Measurements from ENCODE around the gene RHOH. TPM values are rescaled to one million over a fixed set of nuclear protein-coding genes. Genes with fewer than 3 reads are reported as not detected.

Gene RHOH
- total RNA-seq, 1 donor from 2014 or later: not detected

DNA sequence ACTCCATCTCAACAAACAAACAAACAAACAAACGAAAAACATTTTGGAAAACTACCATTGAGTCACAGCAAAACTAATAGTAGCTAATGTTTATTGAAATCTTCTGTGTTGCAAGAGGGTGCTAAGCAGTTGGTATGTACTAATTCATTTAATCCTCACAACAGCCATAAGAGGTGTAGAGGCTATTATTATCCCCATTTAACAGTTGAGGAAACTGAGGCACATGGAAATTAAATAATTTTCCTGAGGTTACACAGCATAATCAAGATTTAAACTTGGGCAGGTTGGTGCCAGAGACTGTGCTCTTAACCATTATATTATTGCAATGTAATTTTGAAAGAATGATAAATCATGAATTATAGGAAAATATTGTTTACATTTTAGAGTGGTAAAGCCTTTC is 17.5 kb upstream of the RHOH start:
- H3K36me3 Mint-ChIP-seq (ENCODE audit: unreplicated experiment): no peaks in the 10 kb centered on the region
- DNase-seq (ENCODE audit: extremely low spot score, unreplicated experiment): no peak
- no peak overlapping the region for H3K4me3 Mint-ChIP-seq (ENCODE audit: unreplicated experiment)
- TF ChIP-seq, protein P1, sequence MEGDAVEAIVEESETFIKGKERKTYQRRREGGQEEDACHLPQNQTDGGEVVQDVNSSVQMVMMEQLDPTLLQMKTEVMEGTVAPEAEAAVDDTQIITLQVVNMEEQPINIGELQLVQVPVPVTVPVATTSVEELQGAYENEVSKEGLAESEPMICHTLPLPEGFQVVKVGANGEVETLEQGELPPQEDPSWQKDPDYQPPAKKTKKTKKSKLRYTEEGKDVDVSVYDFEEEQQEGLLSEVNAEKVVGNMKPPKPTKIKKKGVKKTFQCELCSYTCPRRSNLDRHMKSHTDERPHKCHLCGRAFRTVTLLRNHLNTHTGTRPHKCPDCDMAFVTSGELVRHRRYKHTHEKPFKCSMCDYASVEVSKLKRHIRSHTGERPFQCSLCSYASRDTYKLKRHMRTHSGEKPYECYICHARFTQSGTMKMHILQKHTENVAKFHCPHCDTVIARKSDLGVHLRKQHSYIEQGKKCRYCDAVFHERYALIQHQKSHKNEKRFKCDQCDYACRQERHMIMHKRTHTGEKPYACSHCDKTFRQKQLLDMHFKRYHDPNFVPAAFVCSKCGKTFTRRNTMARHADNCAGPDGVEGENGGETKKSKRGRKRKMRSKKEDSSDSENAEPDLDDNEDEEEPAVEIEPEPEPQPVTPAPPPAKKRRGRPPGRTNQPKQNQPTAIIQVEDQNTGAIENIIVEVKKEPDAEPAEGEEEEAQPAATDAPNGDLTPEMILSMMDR (IDR thresholded peaks at IDR 0.05): no peak
- no peaks in the 10 kb centered on the region for H3K27me3 Mint-ChIP-seq (ENCODE audit: unreplicated experiment)
- H3K4me1 Mint-ChIP-seq (ENCODE audit: unreplicated experiment): peaks cover 3% of the 10 kb centered on the region
- H3K27ac Mint-ChIP-seq (ENCODE audit: unreplicated experiment): no peak overlapping the region
- H3K9me3 Mint-ChIP-seq (ENCODE audit: unreplicated experiment): peaks cover 3% of the 10 kb centered on the region

DNA sequence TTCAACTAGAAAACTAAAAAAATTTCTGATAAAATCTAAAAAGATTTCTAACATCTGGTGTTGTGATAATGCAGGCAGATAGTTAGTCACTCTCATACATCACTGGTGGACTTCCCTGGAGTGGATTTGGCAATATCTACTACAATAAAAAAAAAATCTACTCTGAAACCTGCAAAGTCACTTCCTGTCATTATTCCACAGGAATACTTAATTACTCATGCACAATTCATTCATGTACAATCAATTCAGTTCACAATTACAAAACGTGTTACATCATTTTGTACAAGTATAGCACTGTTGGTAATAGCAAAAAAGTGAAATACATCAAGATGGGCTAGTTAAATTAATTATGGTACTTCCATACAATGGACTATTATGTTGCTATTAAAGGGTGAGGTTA is 16.5 kb upstream of the RHOH start:
- Mint-ChIP-seq H3K36me3 (ENCODE audit: unreplicated experiment) (no peaks in the 10 kb centered on the region), H3K4me1 (ENCODE audit: unreplicated experiment) (peaks cover 3% of the 10 kb centered on the region), H3K27ac (ENCODE audit: unreplicated experiment) (no peak overlapping the region), H3K9me3 (ENCODE audit: unreplicated experiment) (peaks cover 3% of the 10 kb centered on the region), H3K27me3 (ENCODE audit: unreplicated experiment) (no peaks in the 10 kb centered on the region), H3K4me3 (ENCODE audit: unreplicated experiment) (no peak overlapping the region)
- DNase-seq (ENCODE audit: extremely low spot score, unreplicated experiment): no peak
- TF ChIP-seq, protein P1 (IDR thresholded peaks at IDR 0.05): no peak

DNA sequence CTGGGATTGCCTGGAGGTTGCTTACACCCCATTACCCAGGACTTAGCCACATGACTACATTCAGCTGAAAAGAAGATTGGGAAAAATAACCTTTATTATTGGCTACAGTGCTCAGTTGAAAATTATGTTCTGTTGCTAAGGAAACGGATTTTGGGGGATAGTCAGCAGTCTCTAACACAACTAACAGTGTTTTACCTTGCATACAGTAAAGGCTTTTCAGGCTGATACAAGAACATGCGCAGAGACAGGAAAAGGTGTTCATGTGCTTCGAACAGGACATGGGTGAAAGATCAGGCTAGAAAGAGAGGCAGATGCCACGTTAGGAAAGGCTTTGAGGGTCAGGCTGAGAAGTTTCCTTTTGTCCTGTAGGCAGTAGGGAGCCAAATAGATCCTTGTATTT is 14.8 kb upstream of the RHOH start:
- TF ChIP-seq, protein P1 (IDR thresholded peaks at IDR 0.05): no peak
- peaks cover 12% of the 10 kb centered on the region for H3K4me1 Mint-ChIP-seq (ENCODE audit: unreplicated experiment)
- H3K9me3 Mint-ChIP-seq (ENCODE audit: unreplicated experiment): peaks cover 3% of the 10 kb centered on the region
- no peak for DNase-seq (ENCODE audit: extremely low spot score, unreplicated experiment)
- no peak overlapping the region for H3K4me3 Mint-ChIP-seq (ENCODE audit: unreplicated experiment)
- H3K27ac Mint-ChIP-seq (ENCODE audit: unreplicated experiment): no peak overlapping the region
- no peaks in the 10 kb centered on the region for H3K27me3 Mint-ChIP-seq (ENCODE audit: unreplicated experiment)
- no peaks in the 10 kb centered on the region for H3K36me3 Mint-ChIP-seq (ENCODE audit: unreplicated experiment)

DNA sequence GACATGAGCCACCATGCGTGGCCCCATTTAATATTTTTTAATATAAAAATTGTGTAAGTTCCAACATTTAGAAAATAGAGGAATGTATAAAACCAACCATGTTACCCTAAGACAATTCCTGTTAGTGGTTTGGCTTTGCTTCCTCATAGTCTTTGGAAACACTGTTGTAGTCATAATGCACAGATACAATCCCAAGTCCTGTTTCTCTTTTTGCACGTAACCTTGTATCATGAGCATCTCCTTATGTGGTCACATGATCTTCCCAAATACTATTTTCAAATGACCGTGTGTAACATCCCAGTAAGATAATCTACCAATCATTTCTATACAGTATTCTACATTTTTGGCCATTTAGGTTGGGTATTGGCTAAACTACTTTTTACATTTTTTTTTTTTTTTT is 13.9 kb upstream of the RHOH start:
- Mint-ChIP-seq H3K36me3 (ENCODE audit: unreplicated experiment) (no peaks in the 10 kb centered on the region), H3K4me1 (ENCODE audit: unreplicated experiment) (peaks cover 12% of the 10 kb centered on the region), H3K27ac (ENCODE audit: unreplicated experiment) (no peak overlapping the region), H3K4me3 (ENCODE audit: unreplicated experiment) (no peak overlapping the region), H3K9me3 (ENCODE audit: unreplicated experiment) (peaks cover 3% of the 10 kb centered on the region), H3K27me3 (ENCODE audit: unreplicated experiment) (no peaks in the 10 kb centered on the region)
- no peak for DNase-seq (ENCODE audit: extremely low spot score, unreplicated experiment)
- TF ChIP-seq, protein P1 (IDR thresholded peaks at IDR 0.05): no peak

DNA sequence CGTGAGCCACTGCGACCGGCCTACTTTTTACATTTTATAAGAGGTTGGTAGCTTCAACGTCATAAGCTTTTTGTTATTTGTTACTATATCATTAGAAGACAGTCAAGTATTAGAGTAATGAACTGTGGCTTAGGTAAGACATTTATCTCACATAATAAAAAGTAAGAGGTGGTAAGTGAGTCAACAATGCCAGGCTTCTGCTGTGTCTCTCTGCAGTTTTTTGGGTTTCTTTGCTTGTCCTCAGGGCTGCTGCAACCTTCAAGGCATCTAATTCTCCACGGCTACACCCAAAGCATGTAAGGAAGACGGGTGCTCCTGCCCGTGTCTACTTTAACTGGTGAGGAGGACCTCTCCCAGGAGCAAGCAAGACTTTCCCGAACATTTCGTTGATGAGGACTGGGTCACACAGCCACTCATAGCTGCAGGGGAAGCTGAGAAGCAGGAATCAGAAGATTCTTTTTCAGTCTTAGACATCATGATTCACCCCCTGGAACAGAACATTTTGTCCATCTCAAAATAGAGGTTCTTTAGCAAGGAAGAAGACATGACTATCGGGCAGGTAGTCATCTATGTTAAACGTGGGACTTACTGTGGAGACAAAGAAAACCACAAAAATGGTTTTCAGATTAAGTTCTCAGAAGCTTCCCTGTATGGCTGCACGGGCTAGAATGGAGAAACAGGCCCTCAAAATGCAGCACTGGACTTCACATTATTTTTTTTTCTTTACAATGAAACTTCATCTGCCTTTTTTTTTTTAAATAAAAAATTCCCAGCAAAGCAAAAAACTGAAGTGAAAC is 13.0 kb upstream of the RHOH start:
- peaks cover 3% of the 10 kb centered on the region for H3K9me3 Mint-ChIP-seq (ENCODE audit: unreplicated experiment)
- no peaks in the 10 kb centered on the region for H3K36me3 Mint-ChIP-seq (ENCODE audit: unreplicated experiment)
- no peak overlapping the region for H3K27ac Mint-ChIP-seq (ENCODE audit: unreplicated experiment)
- H3K27me3 Mint-ChIP-seq (ENCODE audit: unreplicated experiment): no peaks in the 10 kb centered on the region
- H3K4me1 Mint-ChIP-seq (ENCODE audit: unreplicated experiment): peaks cover 12% of the 10 kb centered on the region
- no peak overlapping the region for H3K4me3 Mint-ChIP-seq (ENCODE audit: unreplicated experiment)
- TF ChIP-seq, protein P1 (IDR thresholded peaks at IDR 0.05): no peak
- no peak for DNase-seq (ENCODE audit: extremely low spot score, unreplicated experiment)
